ENCODE data around the gene SMARCA2.
"Not testable (repeated sequence)": the region's sequence is repeated elsewhere in the genome, so short reads cannot be mapped to it uniquely, and the experiment has no call there.

SMARCA2 gene

GRCh38 chr9:2134391-2134790 lies 119.2 kb downstream of the SMARCA2 start:
- H3K4me3 ChIP-seq (ENCODE audit: low read depth, low read length) = no peak overlapping the region

GRCh38 chr9:2138646-2139045 lies 123.5 kb downstream of the SMARCA2 start:
- no peak overlapping the region for H3K4me3 ChIP-seq (ENCODE audit: low read depth, low read length)

- no peak overlapping the region for H3K4me3 ChIP-seq (ENCODE audit: low read depth, low read length)
Measured at GRCh38 chr9:2140600-2141223, 125.6 kb downstream of the SMARCA2 start.

- no peak overlapping the region for H3K4me3 ChIP-seq (ENCODE audit: low read depth, low read length)
Measured at GRCh38 chr9:2142212-2142611, 127.1 kb downstream of the SMARCA2 start.

- H3K4me3 ChIP-seq (ENCODE audit: low read depth, low read length) = no peak overlapping the region
Measured at GRCh38 chr9:2144619-2145018, 129.5 kb downstream of the SMARCA2 start.

GRCh38 chr9:2145746-2146145 lies 130.6 kb downstream of the SMARCA2 start:
- no peak overlapping the region for H3K4me3 ChIP-seq (ENCODE audit: low read depth, low read length)

GRCh38 chr9:2146700-2147099 lies 131.6 kb downstream of the SMARCA2 start:
- not testable (repeated sequence) for H3K4me3 ChIP-seq (ENCODE audit: low read depth, low read length)

GRCh38 chr9:2150338-2150737 lies 135.2 kb downstream of the SMARCA2 start:
- H3K4me3 ChIP-seq (ENCODE audit: low read depth, low read length) = no peak overlapping the region

GRCh38 chr9:2151171-2151570 lies 136.0 kb downstream of the SMARCA2 start:
- no peak overlapping the region for H3K4me3 ChIP-seq (ENCODE audit: low read depth, low read length)

- H3K4me3 ChIP-seq (ENCODE audit: low read depth, low read length) = no peak overlapping the region
Measured at GRCh38 chr9:2152966-2153629, 138.0 kb downstream of the SMARCA2 start.

GRCh38 chr9:2153630-2154217 lies 138.6 kb downstream of the SMARCA2 start:
- no peak overlapping the region for H3K4me3 ChIP-seq (ENCODE audit: low read depth, low read length)

GRCh38 chr9:2154731-2155130 lies 139.6 kb downstream of the SMARCA2 start:
- H3K4me3 ChIP-seq (ENCODE audit: low read depth, low read length) = no peak overlapping the region

GRCh38 chr9:2155966-2156365 lies 140.8 kb downstream of the SMARCA2 start:
- H3K4me3 ChIP-seq (ENCODE audit: low read depth, low read length) = no peak overlapping the region

GRCh38 chr9:2157277-2158110 lies 142.3 kb downstream of the SMARCA2 start:
- H3K4me3 ChIP-seq (ENCODE audit: low read depth, low read length) = no peak overlapping the region

GRCh38 chr9:2158111-2158610 lies 143.0 kb downstream of the SMARCA2 start:
- no peak overlapping the region for H3K4me3 ChIP-seq (ENCODE audit: low read depth, low read length)

- H3K4me3 ChIP-seq (ENCODE audit: low read depth, low read length) = no peak overlapping the region
Measured at GRCh38 chr9:2158766-2159430, 143.8 kb downstream of the SMARCA2 start.

- no peak overlapping the region for H3K4me3 ChIP-seq (ENCODE audit: low read depth, low read length)
Measured at GRCh38 chr9:2159521-2160454, 144.6 kb downstream of the SMARCA2 start.

- H3K4me3 ChIP-seq (ENCODE audit: low read depth, low read length) = no peak overlapping the region
Measured at GRCh38 chr9:2161661-2162060, 146.5 kb downstream of the SMARCA2 start.

- no peak overlapping the region for H3K4me3 ChIP-seq (ENCODE audit: low read depth, low read length)
Measured at GRCh38 chr9:2163231-2163885, 148.2 kb downstream of the SMARCA2 start.
